ENCODE results near the gene OPCML. TPM values are rescaled to one million over a fixed set of nuclear protein-coding genes. Genes with fewer than 3 reads are reported as not detected.

OPCML gene
- total and polyA plus RNA-seq, 2 donors (not counting 1 experiment from before 2014, with no cell fraction given) = 0.99 to 2.8 TPM

DNA sequence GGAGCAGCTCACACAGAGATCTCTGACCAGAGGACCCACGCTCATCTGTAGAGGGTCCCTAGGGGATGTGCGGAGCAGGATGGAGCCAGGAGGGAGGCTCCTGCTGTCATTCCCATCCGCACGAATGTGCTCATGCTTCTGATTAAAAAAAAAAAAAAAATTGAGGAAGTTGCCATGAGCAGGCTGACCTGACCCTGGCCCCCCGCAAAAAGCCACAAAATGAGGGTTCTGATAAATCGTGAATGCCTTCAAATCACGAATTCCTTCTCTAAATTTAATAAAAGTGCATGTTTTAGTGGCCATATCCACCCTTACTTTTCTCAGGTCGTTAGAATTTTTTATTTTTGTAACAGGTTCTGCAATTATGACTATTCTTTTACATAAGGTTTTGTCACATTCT, 378.2 kb downstream of the OPCML start:
- Histone ChIP-seq H3K27me3 (ENCODE audit: control insufficient read depth, insufficient read depth, low read length) (no peaks in the 10 kb centered on the region), H2AFZ (ENCODE audit: low read length) (no peak overlapping the region), H3K9me3 (ENCODE audit: control insufficient read depth, insufficient read depth, low read depth, low read length) (no peaks in the 10 kb centered on the region), H3K36me3 (ENCODE audit: control insufficient read depth, insufficient read depth, low read length) (no peaks in the 10 kb centered on the region), H3K27ac (ENCODE audit: insufficient read depth, low read length) (no peak overlapping the region), H3K4me2 (ENCODE audit: extremely low read depth, insufficient read depth, low read length) (no peak overlapping the region), H3K79me2 (ENCODE audit: control insufficient read depth, insufficient read depth, low read length) (no peaks in the 10 kb centered on the region), H3K4me3 (replicated peaks in 1 of 4; ENCODE audit: control extremely low read depth in 1 of 4, insufficient read depth in 1 of 4, low read depth in 3 of 4, low read length in 4 of 4) (no peak overlapping the region), H3K4me1 (ENCODE audit: control insufficient read depth, extremely low read depth, insufficient read depth, low read length) (no peaks in the 10 kb centered on the region), H4K20me1 (ENCODE audit: control insufficient read depth, extremely low read depth, insufficient read depth, low read length) (no peaks in the 10 kb centered on the region), H3K9ac (ENCODE audit: insufficient read depth, low read length) (no peak overlapping the region)
- no peak for TF ChIP-seq EZH2 (IDR thresholded peaks at IDR 0.05; ENCODE audit: low read length, missing control alignments)
- TF ChIP-seq, protein P1, sequence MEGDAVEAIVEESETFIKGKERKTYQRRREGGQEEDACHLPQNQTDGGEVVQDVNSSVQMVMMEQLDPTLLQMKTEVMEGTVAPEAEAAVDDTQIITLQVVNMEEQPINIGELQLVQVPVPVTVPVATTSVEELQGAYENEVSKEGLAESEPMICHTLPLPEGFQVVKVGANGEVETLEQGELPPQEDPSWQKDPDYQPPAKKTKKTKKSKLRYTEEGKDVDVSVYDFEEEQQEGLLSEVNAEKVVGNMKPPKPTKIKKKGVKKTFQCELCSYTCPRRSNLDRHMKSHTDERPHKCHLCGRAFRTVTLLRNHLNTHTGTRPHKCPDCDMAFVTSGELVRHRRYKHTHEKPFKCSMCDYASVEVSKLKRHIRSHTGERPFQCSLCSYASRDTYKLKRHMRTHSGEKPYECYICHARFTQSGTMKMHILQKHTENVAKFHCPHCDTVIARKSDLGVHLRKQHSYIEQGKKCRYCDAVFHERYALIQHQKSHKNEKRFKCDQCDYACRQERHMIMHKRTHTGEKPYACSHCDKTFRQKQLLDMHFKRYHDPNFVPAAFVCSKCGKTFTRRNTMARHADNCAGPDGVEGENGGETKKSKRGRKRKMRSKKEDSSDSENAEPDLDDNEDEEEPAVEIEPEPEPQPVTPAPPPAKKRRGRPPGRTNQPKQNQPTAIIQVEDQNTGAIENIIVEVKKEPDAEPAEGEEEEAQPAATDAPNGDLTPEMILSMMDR (conservative IDR thresholded peaks at IDR 0.05 in 1 of 2, IDR thresholded peaks at IDR 0.05 in 1 of 2; ENCODE audit: low read depth in 1 of 2, low read length in 2 of 2) = no peak
- DNase-seq (ENCODE audit: low read depth in 2 of 2) = no peak

DNA sequence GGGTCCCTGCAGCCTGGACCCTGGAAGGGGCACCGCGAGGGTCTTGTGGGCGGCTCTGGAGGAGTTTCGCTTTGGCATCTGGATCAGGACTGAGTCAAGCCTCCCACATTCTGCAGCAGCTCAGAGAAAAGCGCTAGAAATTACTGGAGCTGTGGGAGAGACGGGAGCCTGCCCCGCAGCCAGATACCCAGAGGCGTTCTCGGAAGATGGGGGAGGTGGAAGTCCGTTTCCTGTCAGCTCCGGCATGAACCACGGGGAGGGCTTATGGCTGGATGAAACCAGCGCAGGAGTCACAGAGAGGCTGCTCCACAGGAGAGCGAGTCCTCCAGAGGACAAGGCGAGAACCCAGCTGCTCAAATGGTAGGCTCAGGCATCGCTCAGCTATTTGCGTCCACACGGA, 379.3 kb downstream of the OPCML start:
- Histone ChIP-seq H3K27me3 (ENCODE audit: control insufficient read depth, insufficient read depth, low read length) (no peaks in the 10 kb centered on the region), H3K9ac (ENCODE audit: insufficient read depth, low read length) (no peak overlapping the region), H3K4me1 (ENCODE audit: control insufficient read depth, extremely low read depth, insufficient read depth, low read length) (no peaks in the 10 kb centered on the region), H2AFZ (ENCODE audit: low read length) (no peak overlapping the region), H3K4me3 (replicated peaks in 1 of 4; ENCODE audit: control extremely low read depth in 1 of 4, insufficient read depth in 1 of 4, low read depth in 3 of 4, low read length in 4 of 4) (no peak overlapping the region), H3K36me3 (ENCODE audit: control insufficient read depth, insufficient read depth, low read length) (no peaks in the 10 kb centered on the region), H3K9me3 (ENCODE audit: control insufficient read depth, insufficient read depth, low read depth, low read length) (no peaks in the 10 kb centered on the region), H3K27ac (ENCODE audit: insufficient read depth, low read length) (no peak overlapping the region), H4K20me1 (ENCODE audit: control insufficient read depth, extremely low read depth, insufficient read depth, low read length) (no peaks in the 10 kb centered on the region), H3K79me2 (ENCODE audit: control insufficient read depth, insufficient read depth, low read length) (no peaks in the 10 kb centered on the region), H3K4me2 (ENCODE audit: extremely low read depth, insufficient read depth, low read length) (no peak overlapping the region)
- no peak for DNase-seq (ENCODE audit: low read depth in 2 of 2)
- TF ChIP-seq EZH2 (IDR thresholded peaks at IDR 0.05; ENCODE audit: low read length, missing control alignments) = no peak
- TF ChIP-seq, protein P1 (conservative IDR thresholded peaks at IDR 0.05 in 1 of 2, IDR thresholded peaks at IDR 0.05 in 1 of 2; ENCODE audit: low read depth in 1 of 2, low read length in 2 of 2) = no peak

DNA sequence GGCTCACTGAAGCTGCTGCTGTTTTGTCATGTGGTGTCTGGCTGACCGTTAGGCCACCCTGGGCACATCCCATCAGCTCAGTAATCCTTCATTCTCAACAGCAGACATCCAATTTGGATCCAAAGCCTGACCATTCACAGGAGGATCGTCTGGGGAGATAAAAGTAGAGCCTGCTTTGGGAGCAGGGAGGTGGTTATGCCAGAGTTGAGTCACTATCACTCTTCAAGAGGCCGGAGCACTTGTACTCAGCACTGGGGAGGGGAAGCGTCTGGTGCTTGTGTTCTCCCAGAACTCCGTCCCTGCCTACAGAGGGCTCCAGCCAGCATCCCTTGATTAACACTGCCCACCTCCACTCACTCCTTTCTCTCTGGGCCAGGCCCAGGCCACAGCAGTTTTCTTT, 382.6 kb downstream of the OPCML start:
- H3K9me3 ChIP-seq (ENCODE audit: control insufficient read depth, insufficient read depth, low read depth, low read length) = no peaks in the 10 kb centered on the region

More for the DNA sequence above, 382.6 kb downstream of the OPCML start:
- Histone ChIP-seq H3K79me2 (ENCODE audit: control insufficient read depth, insufficient read depth, low read length) (no peaks in the 10 kb centered on the region), H3K9ac (ENCODE audit: insufficient read depth, low read length) (no peak overlapping the region), H3K4me1 (ENCODE audit: control insufficient read depth, extremely low read depth, insufficient read depth, low read length) (no peaks in the 10 kb centered on the region), H4K20me1 (ENCODE audit: control insufficient read depth, extremely low read depth, insufficient read depth, low read length) (no peaks in the 10 kb centered on the region), H3K27ac (ENCODE audit: insufficient read depth, low read length) (no peak overlapping the region), H2AFZ (ENCODE audit: low read length) (no peak overlapping the region), H3K4me3 (replicated peaks in 1 of 4; ENCODE audit: control extremely low read depth in 1 of 4, insufficient read depth in 1 of 4, low read depth in 3 of 4, low read length in 4 of 4) (no peak overlapping the region), H3K4me2 (ENCODE audit: extremely low read depth, insufficient read depth, low read length) (no peak overlapping the region), H3K27me3 (ENCODE audit: control insufficient read depth, insufficient read depth, low read length) (no peaks in the 10 kb centered on the region), H3K36me3 (ENCODE audit: control insufficient read depth, insufficient read depth, low read length) (no peaks in the 10 kb centered on the region)
- DNase-seq (ENCODE audit: low read depth in 2 of 2) = no peak
- TF ChIP-seq, protein P1 (conservative IDR thresholded peaks at IDR 0.05 in 1 of 2, IDR thresholded peaks at IDR 0.05 in 1 of 2; ENCODE audit: low read depth in 1 of 2, low read length in 2 of 2) = no peak
- no peak for TF ChIP-seq EZH2 (IDR thresholded peaks at IDR 0.05; ENCODE audit: low read length, missing control alignments)
